ENCODE measurements around the gene RAB20.
"Not testable (repeated sequence)": the region's sequence is repeated elsewhere in the genome, so short reads cannot be mapped to it uniquely, and the experiment has no call there.

Gene RAB20

GRCh38 chr13:110575322-110576069, 14.0 kb upstream of the RAB20 start:
- no peak for DNase-seq

- DNase-seq: no peak
These were observed 12.6 kb upstream of the RAB20 start for GRCh38 chr13:110574161-110574560.

GRCh38 chr13:110572778-110573118, 11.2 kb upstream of the RAB20 start:
- no peak for DNase-seq

GRCh38 chr13:110571896-110572777, 10.6 kb upstream of the RAB20 start:
- no peak for DNase-seq

GRCh38 chr13:110570886-110571285, 9.4 kb upstream of the RAB20 start:
- no peak for DNase-seq

GRCh38 chr13:110569962-110570361, 8.4 kb upstream of the RAB20 start:
- DNase-seq: not testable (repeated sequence)

- no peak for DNase-seq
These were observed 7.1 kb upstream of the RAB20 start for GRCh38 chr13:110568612-110569011.

- no peak for DNase-seq
These were observed 4.6 kb upstream of the RAB20 start for GRCh38 chr13:110566171-110566570.

GRCh38 chr13:110565296-110565695, 3.8 kb upstream of the RAB20 start:
- no peak for DNase-seq

GRCh38 chr13:110564472-110564985, 3.0 kb upstream of the RAB20 start:
- DNase-seq: no peak

- DNase-seq: no peak
These were observed 1.9 kb upstream of the RAB20 start for GRCh38 chr13:110563463-110563774.

GRCh38 chr13:110562696-110563462, 1.4 kb upstream of the RAB20 start:
- DNase-seq: no peak

- DNase-seq: no peak
These were observed 595 bp upstream of the RAB20 start for GRCh38 chr13:110562036-110562597.

GRCh38 chr13:110560601-110561343, 750 bp downstream of the RAB20 start:
- DNase-seq: no peak

GRCh38 chr13:110559986-110560385, 1.5 kb downstream of the RAB20 start:
- no peak for DNase-seq

GRCh38 chr13:110559429-110559943, 2.0 kb downstream of the RAB20 start:
- no peak for DNase-seq

GRCh38 chr13:110557610-110558305, 3.8 kb downstream of the RAB20 start:
- no peak for DNase-seq

- no peak for DNase-seq
These were observed 4.4 kb downstream of the RAB20 start for GRCh38 chr13:110557082-110557481.

- no peak for DNase-seq
These were observed 5.3 kb downstream of the RAB20 start for GRCh38 chr13:110556224-110556606.

- DNase-seq: no peak
These were observed 5.8 kb downstream of the RAB20 start for GRCh38 chr13:110555601-110556223.

- DNase-seq: no peak
These were observed 6.6 kb downstream of the RAB20 start for GRCh38 chr13:110554946-110555345.
